Fibroblast of lung (primary cell): Measurements from ENCODE around the gene HIP1R.

Experiments used
- CTCF ChIP-seq, 2 donors: IDR thresholded peaks in 1 of 2; conservative IDR thresholded peaks in 1 of 2; 1 replicate in 1 of 2; 2 replicates in 1 of 2; pipeline ENCODE4 v1.5.1; 2011 to 2012; ENCODE audit warnings: low read length in 2 of 2, control low read depth in 1 of 2, inconsistent platforms in 1 of 2, low read depth in 1 of 2, mild to moderate bottlenecking in 1 of 2
- EZH2 ChIP-seq: IDR thresholded peaks from 2 replicates; pipeline ENCODE4 v1.5.1; 2012; ENCODE audit warnings: low read length, control low read depth, mild to moderate bottlenecking; ENCODE audit errors: missing control alignments

- no peak for TF ChIP-seq CTCF (conservative IDR thresholded peaks at IDR 0.05 in 1 of 2, IDR thresholded peaks at IDR 0.05 in 1 of 2; ENCODE audit: low read depth in 1 of 2, low read length in 2 of 2)
- TF ChIP-seq EZH2: no peak
These were observed 14.8 kb downstream of the HIP1R start for GRCh38 chr12:122850048-122850445.
